HG02763 (cell line): Measurements from ENCODE around the gene OR2T6.
"Not testable (repeated sequence)": the region's sequence is repeated elsewhere in the genome, so short reads cannot be mapped to it uniquely, and the experiment has no call there.

ENCODE experiments used
- ATAC-seq: cut with Tn5 transposase; IDR thresholded peaks from one replicate; pipeline ENCODE4 v1.9.1; 2021; ENCODE audit warnings: mild to moderate bottlenecking, moderate library complexity; ENCODE audit not compliant: unreplicated experiment

Gene OR2T6, protein sequence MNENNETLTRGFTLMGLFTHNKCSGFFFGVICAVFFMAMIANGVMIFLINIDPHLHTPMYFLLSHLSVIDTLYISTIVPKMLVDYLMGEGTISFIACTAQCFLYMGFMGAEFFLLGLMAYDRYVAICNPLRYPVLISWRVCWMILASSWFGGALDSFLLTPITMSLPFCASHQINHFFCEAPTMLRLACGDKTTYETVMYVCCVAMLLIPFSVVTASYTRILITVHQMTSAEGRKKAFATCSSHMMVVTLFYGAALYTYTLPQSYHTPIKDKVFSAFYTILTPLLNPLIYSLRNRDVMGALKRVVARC

GRCh38 chr1:248375446-248375845, at the start of gene OR2T6:
TSS of gene OR2T6 (plus strand) at chr1:248375746. CDS start at chr1:248387609, 11,863 bp downstream.
- ATAC-seq = no peak

DNA sequence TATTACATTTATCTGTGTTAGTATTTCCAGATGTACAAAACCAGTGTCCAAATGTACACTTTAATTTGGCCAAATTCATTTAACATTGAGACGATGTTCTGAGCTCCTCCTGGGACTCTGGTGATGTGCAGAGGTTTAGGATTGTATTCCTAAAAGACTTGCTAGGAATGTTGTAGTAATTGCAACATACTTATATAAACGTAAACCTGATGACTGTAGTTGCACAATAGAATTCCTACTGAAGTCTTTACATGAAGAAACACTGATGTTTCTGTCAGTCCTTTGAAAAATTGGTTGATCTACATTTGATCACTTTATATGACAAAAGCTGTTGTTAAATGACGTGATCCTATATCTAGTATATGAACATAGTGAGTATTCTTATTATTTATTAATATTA, 32.1 kb upstream of the OR2T6 start:
- ATAC-seq = no peak

DNA sequence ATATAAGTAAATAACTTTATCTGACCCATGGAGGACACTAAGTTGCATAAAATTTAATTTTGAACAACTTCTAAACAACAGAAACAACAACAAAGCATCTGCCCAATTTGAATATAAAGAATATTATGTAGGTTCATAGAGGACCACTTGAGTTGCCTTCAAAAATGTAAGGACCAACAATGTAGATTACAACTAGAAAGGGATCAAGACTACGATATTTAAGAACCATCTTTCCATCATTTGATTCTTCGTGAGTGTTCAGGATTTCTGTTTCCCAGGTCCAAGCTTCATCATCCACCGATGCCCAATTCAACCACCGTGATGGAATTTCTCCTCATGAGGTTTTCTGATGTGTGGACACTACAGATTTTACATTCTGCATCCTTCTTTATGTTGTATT, 27.1 kb upstream of the OR2T6 start, which contains the start of gene OR14C36:
Gene OR14C36, plus strand, starts transcription at position 301 of the 400 bp plus-strand sequence. Its CDS starts 0 bp downstream, at position 301.
- no peak for ATAC-seq

GRCh38 chr1:248359415-248359814, 16.1 kb upstream of the OR2T6 start:
- ATAC-seq = no peak

DNA sequence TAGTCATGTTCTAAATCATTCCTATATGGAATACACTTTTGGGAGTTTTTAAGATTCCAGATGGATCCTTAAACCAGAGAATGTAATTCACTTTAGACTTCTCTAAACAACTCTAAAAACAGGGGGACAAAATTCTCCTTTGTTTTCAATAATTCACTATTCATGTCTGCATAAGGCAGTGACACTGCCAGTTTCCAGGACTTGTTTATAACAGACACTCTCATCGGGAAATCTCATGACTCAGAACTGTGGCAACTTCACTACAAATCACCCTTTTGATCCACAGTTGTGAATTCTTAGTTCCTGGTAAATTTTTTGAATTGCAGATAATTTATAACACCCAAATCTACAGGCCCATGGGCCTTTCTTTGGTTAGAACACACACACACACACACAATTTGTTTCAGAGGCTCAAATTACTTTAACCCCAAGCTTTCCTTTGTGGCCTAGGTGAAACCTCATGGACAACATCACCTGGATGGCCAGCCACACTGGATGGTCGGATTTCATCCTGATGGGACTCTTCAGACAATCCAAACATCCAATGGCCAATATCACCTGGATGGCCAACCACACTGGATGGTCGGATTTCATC, 14.3 kb upstream of the OR2T6 start, which contains the start of gene OR2T4:
Gene OR2T4, plus strand, starts transcription at position 545 of the 595 bp plus-strand sequence. Its CDS starts 0 bp downstream, at position 545.
- ATAC-seq = no peak

DNA sequence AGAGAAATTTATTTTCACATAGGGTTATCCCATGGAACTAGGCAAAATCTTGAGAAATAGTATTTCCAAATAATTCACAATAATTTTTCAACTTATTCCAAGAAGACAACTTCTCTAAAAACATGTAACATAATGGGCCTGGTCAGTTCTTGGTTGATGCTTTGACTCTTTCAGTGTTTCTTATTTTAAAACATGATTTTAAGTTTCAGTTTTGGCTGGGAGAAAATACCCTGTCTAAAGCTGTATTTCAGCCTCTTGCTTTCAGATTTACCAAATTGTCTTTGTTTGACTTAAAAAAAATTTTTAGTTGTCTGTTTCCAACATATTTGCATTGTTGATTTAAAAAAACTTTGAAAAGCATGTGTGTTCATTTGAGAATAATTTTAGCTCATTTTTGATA, 8.9 kb upstream of the OR2T6 start:
- no peak for ATAC-seq

GRCh38 chr1:248372394-248372793, 3.2 kb upstream of the OR2T6 start:
- no peak for ATAC-seq

GRCh38 chr1:248373761-248374160, 1.8 kb upstream of the OR2T6 start:
- no peak for ATAC-seq

DNA sequence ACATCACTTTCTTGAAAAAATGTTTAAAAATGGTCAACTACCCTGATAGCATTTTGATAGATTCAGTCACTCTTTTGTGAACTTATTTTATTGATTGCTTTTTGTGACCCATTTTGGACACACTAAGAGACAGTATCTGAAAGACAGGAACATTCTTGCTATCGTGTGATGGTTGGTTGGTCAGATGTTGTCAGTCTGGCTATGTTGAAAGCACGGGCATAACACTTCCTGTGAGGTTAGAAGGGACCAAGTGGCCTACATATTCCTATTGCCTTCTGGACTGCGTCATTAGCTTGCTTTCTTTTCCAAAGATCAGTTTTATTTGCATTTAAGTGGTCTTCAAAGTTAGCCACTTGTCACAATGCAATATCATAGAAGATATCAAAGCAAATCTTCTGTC, 1.4 kb downstream of the OR2T6 start:
- ATAC-seq = no peak

DNA sequence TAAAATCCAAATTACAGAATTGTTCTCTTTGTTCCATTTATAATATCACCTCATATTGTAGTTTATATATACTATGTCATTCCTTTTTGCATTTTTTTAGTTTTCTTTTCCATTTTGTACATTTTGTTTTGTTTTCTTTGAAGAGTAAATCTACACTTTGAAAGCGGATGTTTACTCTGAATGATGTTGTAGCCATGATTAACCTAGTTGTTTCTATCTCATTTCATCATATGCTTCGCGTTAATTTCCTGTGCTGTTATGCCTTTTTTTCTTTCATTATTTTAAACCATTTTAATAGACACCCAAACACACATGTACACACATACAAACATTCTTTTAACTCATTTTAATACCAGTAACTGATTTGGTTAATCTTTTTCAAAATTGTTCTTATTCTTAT, 5.3 kb downstream of the OR2T6 start:
- ATAC-seq = no peak

- no peak for ATAC-seq
Measured at GRCh38 chr1:248388426-248388825, 12.9 kb downstream of the OR2T6 start.

DNA sequence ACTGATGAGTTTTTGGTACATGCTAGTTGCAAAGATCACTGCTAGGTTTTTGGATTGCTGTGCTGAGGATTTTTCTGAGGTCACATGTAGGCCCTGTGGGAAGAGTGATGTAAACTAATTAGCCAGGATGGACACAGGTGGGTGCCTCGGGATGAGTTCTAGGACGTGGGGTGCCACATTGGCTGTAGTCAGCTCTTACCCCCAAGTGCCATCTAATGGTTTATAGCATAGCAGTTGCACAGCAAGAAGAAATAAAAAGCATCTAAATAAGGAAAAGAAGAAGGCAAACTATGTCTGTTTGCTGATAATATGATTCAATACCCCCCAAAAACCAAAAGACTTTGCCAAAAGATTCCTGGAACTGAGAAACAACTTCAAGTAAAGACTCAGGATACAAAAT, 17.5 kb downstream of the OR2T6 start:
- ATAC-seq = no peak

- no peak for ATAC-seq
Measured at GRCh38 chr1:248402748-248403147, 27.2 kb downstream of the OR2T6 start, which contains the start of gene OR2T1. TSS of gene OR2T1 (plus strand) at chr1:248403048. CDS start at chr1:248406148, 3,100 bp downstream.

DNA sequence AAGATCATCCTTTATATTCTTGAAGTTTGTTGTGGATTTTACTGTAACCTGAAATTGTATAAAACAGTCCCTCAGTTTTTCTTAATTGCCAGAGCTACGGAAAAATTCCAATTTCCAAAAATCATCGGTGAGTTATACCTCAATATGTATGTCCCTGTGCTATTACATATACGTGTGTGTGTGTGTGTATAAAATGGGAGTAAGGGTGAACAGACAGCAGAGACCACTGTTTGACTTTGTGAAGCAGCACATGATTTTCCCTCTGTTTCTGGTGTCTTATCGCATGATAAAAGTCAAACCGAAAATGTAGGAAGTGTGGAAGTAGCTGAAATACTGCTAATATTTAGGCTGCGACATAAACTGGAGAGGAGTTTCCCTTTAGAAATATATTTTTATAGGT, 28.5 kb downstream of the OR2T6 start:
- no peak for ATAC-seq

- ATAC-seq = peak; percentile 49
Measured at GRCh38 chr1:248406721-248407692, 31.5 kb downstream of the OR2T6 start.

DNA sequence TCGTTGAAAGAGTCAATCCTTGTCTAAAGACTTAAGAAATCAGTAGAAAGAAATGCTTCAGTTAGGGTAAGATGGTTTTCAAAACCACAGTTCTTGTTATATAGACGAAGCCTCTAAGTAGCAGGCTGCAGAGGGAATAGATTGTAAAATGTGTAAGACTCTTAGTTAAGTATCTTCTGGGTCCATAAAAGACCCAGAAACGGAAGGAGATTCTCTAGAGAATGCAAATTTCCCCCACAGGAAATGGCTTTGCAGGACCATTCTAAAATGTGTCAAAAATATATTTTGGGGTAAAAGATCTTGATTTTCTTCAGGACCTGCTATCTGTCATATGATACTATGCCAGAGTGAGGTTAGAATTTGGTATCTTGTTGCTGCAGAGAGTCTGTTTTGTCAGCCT, 40.7 kb downstream of the OR2T6 start:
- ATAC-seq = no peak

- no peak for ATAC-seq
Measured at GRCh38 chr1:248417854-248418253, 42.3 kb downstream of the OR2T6 start.

DNA sequence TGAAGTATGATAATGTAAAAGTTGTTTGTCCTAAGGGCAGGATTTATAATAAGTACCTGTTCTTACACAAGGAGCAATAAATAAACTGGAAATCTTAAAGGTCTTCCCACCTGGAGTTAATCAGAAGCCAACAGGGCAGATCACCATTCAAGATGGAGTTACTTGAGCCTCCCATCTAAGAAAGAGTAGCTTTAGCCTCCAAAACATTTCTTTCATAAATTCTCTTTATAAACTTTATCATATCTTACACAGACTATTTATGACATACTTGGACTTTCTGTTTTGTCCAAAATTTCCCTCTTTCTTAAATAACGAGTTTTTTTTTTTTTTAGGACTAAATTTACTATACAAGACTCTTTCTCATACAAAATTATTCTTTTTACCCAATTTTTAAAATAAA, 45.8 kb downstream of the OR2T6 start:
- ATAC-seq = no peak

GRCh38 chr1:248427526-248428191, 52.1 kb downstream of the OR2T6 start:
- peak; percentile 33 for ATAC-seq

- peak; percentile 97 for ATAC-seq
Measured at GRCh38 chr1:248428192-248428533, 52.6 kb downstream of the OR2T6 start.

DNA sequence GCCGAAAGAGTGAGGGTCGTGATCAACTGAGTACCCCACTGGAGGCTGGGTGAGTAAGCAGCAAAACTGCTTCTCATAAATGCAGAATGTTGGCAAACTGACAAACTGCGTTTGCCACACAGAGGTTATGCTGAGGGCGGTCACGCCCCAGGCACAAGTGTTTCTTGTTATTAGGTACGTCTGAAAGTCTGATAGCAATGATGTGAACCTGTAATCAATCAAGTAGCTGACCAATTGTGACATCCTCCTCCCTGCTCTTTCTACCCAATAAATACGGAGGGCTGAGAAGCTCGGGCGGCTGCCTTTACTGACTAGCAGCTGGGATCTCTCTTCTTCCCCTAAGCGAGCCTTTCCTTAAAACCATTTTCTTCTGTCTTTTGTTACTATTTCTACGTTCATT, 56.1 kb downstream of the OR2T6 start:
- not testable (repeated sequence) for ATAC-seq
